ENCODE measurements around the gene CDH1.

CDH1 gene

GRCh38 chr16:68764862-68765261 lies 27.8 kb downstream of the CDH1 start:
- no peaks in the 10 kb centered on the region for H3K27me3 ChIP-seq (replicated peaks)
- in situ Hi-C loops (cut with HindIII; ENCODE audit: low pct_ligation_motif_present, low sequenced_read_pairs) = no loop called here
- H3K27ac ChIP-seq = no peak overlapping the region
- no peak for DNase-seq
- H3K36me3 ChIP-seq (replicated peaks) = no peaks in the 10 kb centered on the region
- H3K4me3 ChIP-seq (ENCODE audit: low read depth, low read length) = no peak overlapping the region
- TF ChIP-seq CTCF (IDR thresholded peaks at IDR 0.05; ENCODE audit: low read depth, low read length, missing control alignments) = no peak

GRCh38 chr16:68767581-68767980 lies 30.5 kb downstream of the CDH1 start:
- no peak overlapping the region for H3K4me3 ChIP-seq (ENCODE audit: low read depth, low read length)
- no peak for DNase-seq
- no peak overlapping the region for H3K27ac ChIP-seq
- no peaks in the 10 kb centered on the region for H3K27me3 ChIP-seq (replicated peaks)
- in situ Hi-C loops (cut with HindIII; ENCODE audit: low pct_ligation_motif_present, low sequenced_read_pairs) = no loop called here
- H3K36me3 ChIP-seq (replicated peaks) = no peaks in the 10 kb centered on the region
- TF ChIP-seq CTCF (IDR thresholded peaks at IDR 0.05; ENCODE audit: low read depth, low read length, missing control alignments) = no peak

- Histone ChIP-seq H3K27ac (no peak overlapping the region), H3K27me3 (replicated peaks) (no peaks in the 10 kb centered on the region), H3K4me3 (ENCODE audit: low read depth, low read length) (no peak overlapping the region), H3K36me3 (replicated peaks) (no peaks in the 10 kb centered on the region)
- no peak for TF ChIP-seq CTCF (IDR thresholded peaks at IDR 0.05; ENCODE audit: low read depth, low read length, missing control alignments)
- no peak for DNase-seq
- in situ Hi-C loops (cut with HindIII; ENCODE audit: low pct_ligation_motif_present, low sequenced_read_pairs) = no loop called here
Measured at GRCh38 chr16:68768175-68768574, 31.1 kb downstream of the CDH1 start.

GRCh38 chr16:68768771-68769170 lies 31.7 kb downstream of the CDH1 start:
- H3K27me3 ChIP-seq (replicated peaks) = no peaks in the 10 kb centered on the region
- in situ Hi-C loops (cut with HindIII; ENCODE audit: low pct_ligation_motif_present, low sequenced_read_pairs) = no loop called here
- no peak overlapping the region for H3K27ac ChIP-seq
- H3K36me3 ChIP-seq (replicated peaks) = no peaks in the 10 kb centered on the region
- H3K4me3 ChIP-seq (ENCODE audit: low read depth, low read length) = no peak overlapping the region
- no peak for DNase-seq
- no peak for TF ChIP-seq CTCF (IDR thresholded peaks at IDR 0.05; ENCODE audit: low read depth, low read length, missing control alignments)

GRCh38 chr16:68770671-68771070 lies 33.6 kb downstream of the CDH1 start:
- H3K27ac ChIP-seq = no peak overlapping the region
- no peak overlapping the region for H3K4me3 ChIP-seq (ENCODE audit: low read depth, low read length)
- TF ChIP-seq CTCF (IDR thresholded peaks at IDR 0.05; ENCODE audit: low read depth, low read length, missing control alignments) = no peak
- no peaks in the 10 kb centered on the region for H3K27me3 ChIP-seq (replicated peaks)
- in situ Hi-C loops (cut with HindIII; ENCODE audit: low pct_ligation_motif_present, low sequenced_read_pairs) = no loop called here
- DNase-seq = no peak
- no peaks in the 10 kb centered on the region for H3K36me3 ChIP-seq (replicated peaks)

- Histone ChIP-seq H3K4me3 (ENCODE audit: low read depth, low read length) (no peak overlapping the region), H3K27ac (no peak overlapping the region), H3K36me3 (replicated peaks) (no peaks in the 10 kb centered on the region), H3K27me3 (replicated peaks) (no peaks in the 10 kb centered on the region)
- in situ Hi-C loops (cut with HindIII; ENCODE audit: low pct_ligation_motif_present, low sequenced_read_pairs) = no loop called here
- no peak for TF ChIP-seq CTCF (IDR thresholded peaks at IDR 0.05; ENCODE audit: low read depth, low read length, missing control alignments)
- DNase-seq = no peak
Measured at GRCh38 chr16:68772030-68772681, 35.1 kb downstream of the CDH1 start.
